Keratinocyte (primary cell): ENCODE measurements around the gene NAALADL2. TPM values are rescaled to one million over a fixed set of nuclear protein-coding genes. Genes with fewer than 3 reads are reported as not detected.

Experiments
- DNase-seq: peaks from one replicate; pipeline ENCODE4 v3.0.0-alpha.2; 2011; ENCODE audit warnings: low read depth, missing footprints, low spot score
- FAIRE-seq: peaks from 2 replicates; lab custom pipeline; 2011; peaks lifted over from hg19 to GRCh38; lab: Jason Lieb, UNC
- H2AFZ ChIP-seq: 2 replicates; pipeline ENCODE4 v1.6.0; 2012; ENCODE audit warnings: low read length, control low read depth, inconsistent platforms; ENCODE audit not compliant: control insufficient read depth
- H3K27ac ChIP-seq: 2 replicates; pipeline ENCODE4 v1.5.1; 2011; ENCODE audit warnings: low read length; ENCODE audit not compliant: control insufficient read depth, insufficient read depth
- H3K27me3 ChIP-seq: 3 replicates; pipeline ENCODE4 v1.6.0; 2011; ENCODE audit warnings: low read length; ENCODE audit not compliant: control insufficient read depth, insufficient read depth; ENCODE audit errors: extremely low read depth
- H3K36me3 ChIP-seq, 2 experiments: 2 replicates in 1 of 2; 3 replicates in 1 of 2; pipeline ENCODE4 v1.5.1; 2011; ENCODE audit warnings: low read length in 2 of 2, mild to moderate bottlenecking in 1 of 2; ENCODE audit not compliant: control insufficient read depth in 2 of 2, insufficient read depth in 2 of 2; ENCODE audit errors: extremely low read depth in 1 of 2
- H3K4me1 ChIP-seq: 3 replicates; pipeline ENCODE4 v1.5.1; 2011; ENCODE audit warnings: low read length; ENCODE audit not compliant: control insufficient read depth, insufficient read depth; ENCODE audit errors: extremely low read depth
- H3K4me2 ChIP-seq: 3 replicates; pipeline ENCODE4 v1.6.0; 2011; ENCODE audit warnings: low read depth, low read length; ENCODE audit not compliant: control insufficient read depth, insufficient read depth; ENCODE audit errors: extremely low read depth
- H3K4me3 ChIP-seq, 3 experiments: fragments of 200-600 bp in 1 of 3; sonication (generic) in 1 of 3; 2 replicates in 2 of 3; 3 replicates in 1 of 3; pipeline ENCODE4 v1.5.1; 2011 to 2016; ENCODE audit warnings: low read length in 3 of 3, mild to moderate bottlenecking in 3 of 3, control low read depth in 2 of 3, inconsistent platforms in 1 of 3, low read depth in 1 of 3, mixed read lengths in 1 of 3, mixed run types in 1 of 3, moderate library complexity in 1 of 3; ENCODE audit not compliant: control insufficient read depth in 2 of 3, insufficient read depth in 2 of 3; ENCODE audit errors: extremely low read depth in 1 of 3
- H3K79me2 ChIP-seq: 2 replicates; pipeline ENCODE4 v1.6.0; 2012; ENCODE audit warnings: low read length; ENCODE audit not compliant: control insufficient read depth, insufficient read depth
- H3K9ac ChIP-seq: 3 replicates; pipeline ENCODE4 v1.6.0; 2011; ENCODE audit warnings: low read length; ENCODE audit not compliant: control insufficient read depth, insufficient read depth; ENCODE audit errors: extremely low read depth
- H3K9me1 ChIP-seq: 3 replicates; pipeline ENCODE4 v1.6.0; 2011; ENCODE audit warnings: low read length; ENCODE audit not compliant: control insufficient read depth, insufficient read depth; ENCODE audit errors: extremely low read depth
- H3K9me3 ChIP-seq: 2 replicates; pipeline ENCODE4 v1.5.1; 2012; ENCODE audit warnings: low read depth, low read length; ENCODE audit not compliant: control insufficient read depth
- H4K20me1 ChIP-seq: 3 replicates; pipeline ENCODE4 v1.6.0; 2011; ENCODE audit warnings: low read length; ENCODE audit not compliant: control insufficient read depth, insufficient read depth; ENCODE audit errors: extremely low read depth
- CTCF ChIP-seq, 3 experiments: IDR thresholded peaks in 1 of 3; conservative IDR thresholded peaks in 1 of 3; optimal IDR thresholded peaks in 1 of 3; 2 replicates in 2 of 3; 3 replicates in 1 of 3; pipeline versions ENCODE3 to v1.5.1; 2011; ENCODE audit warnings: low read length in 3 of 3, mild to moderate bottlenecking in 3 of 3, moderate library complexity in 2 of 3, control low read depth in 1 of 3, inconsistent platforms in 1 of 3; ENCODE audit not compliant: insufficient read depth in 2 of 3; ENCODE audit errors: extremely low read depth in 1 of 3
- EZH2 ChIP-seq: IDR thresholded peaks from one replicate; pipeline ENCODE4 v1.6.1; 2012; ENCODE audit warnings: inconsistent platforms, mild to moderate bottlenecking, low read length, moderate library complexity
- dilution Hi-C: fragments of 300-500 bp; cut with MboI; formaldehyde crosslinking; loops from one replicate; pipeline ENCODE4 v1.7.0; 2020; ENCODE audit warnings: low sequenced_read_pairs; ENCODE audit not compliant: extremely low pct_ligation_motif_present
- polyA plus RNA-seq, 5 experiments: library from polyadenylated mRNA; depleted of rRNA in 3 of 5; stranded (reverse) in 3 of 5; stranded (forward) in 1 of 5; unstranded in 1 of 5; fragments of >200 nt; gene quantifications; 1 replicate in 1 of 5; 2 replicates in 3 of 5; 3 replicates in 1 of 5; pipeline versions ENCODE4 v1.2.1 to v1.2.3, GENCODE V29; 2011 to 2012; ENCODE audit warnings: missing spikeins in 2 of 5, low read depth in 1 of 5, low replicate concordance in 1 of 5

Gene NAALADL2
- polyA plus RNA-seq, 1 donor (not counting 4 experiments of a cell fraction or from before 2014, with no cell fraction given), result 0.75 TPM

GRCh38 chr3:175273573-175273972 lies 414.4 kb downstream of the NAALADL2 start:
- no peak for TF ChIP-seq CTCF (optimal IDR thresholded peaks at IDR 0.05 in 1 of 3, IDR thresholded peaks at IDR 0.05 in 1 of 3, conservative IDR thresholded peaks at IDR 0.05 in 1 of 3; ENCODE audit: extremely low read depth in 1 of 3, insufficient read depth in 2 of 3, low read length in 3 of 3)
- no peak for TF ChIP-seq EZH2
- Histone ChIP-seq H3K9ac (no peak overlapping the region), H4K20me1 (no peaks in the 10 kb centered on the region), H3K9me1 (no peaks in the 10 kb centered on the region), H3K9me3 (no peaks in the 10 kb centered on the region), H3K36me3 (no peaks in the 10 kb centered on the region), H3K79me2 (no peaks in the 10 kb centered on the region), H3K27ac (no peak overlapping the region), H3K27me3 (no peaks in the 10 kb centered on the region), H3K4me3 (no peak overlapping the region), H2AFZ (no peak overlapping the region), H3K4me1 (peaks cover 8% of the 10 kb centered on the region), H3K4me2 (no peak overlapping the region)
- no peak for FAIRE-seq
- no peak for DNase-seq
- dilution Hi-C loops, result no loop called here

GRCh38 chr3:175274056-175274455 lies 414.9 kb downstream of the NAALADL2 start:
- H3K36me3 ChIP-seq, result no peaks in the 10 kb centered on the region
- no peaks in the 10 kb centered on the region for H3K9me3 ChIP-seq
- H3K4me3 ChIP-seq, result no peak overlapping the region
- H2AFZ ChIP-seq, result peak overlapping the region; percentile 59
- H3K27me3 ChIP-seq, result no peaks in the 10 kb centered on the region
- no peak overlapping the region for H3K4me2 ChIP-seq
- H3K79me2 ChIP-seq, result no peaks in the 10 kb centered on the region
- FAIRE-seq, result no peak
- H3K9ac ChIP-seq, result no peak overlapping the region
- H3K27ac ChIP-seq, result no peak overlapping the region
- H3K4me1 ChIP-seq, result peaks cover 8% of the 10 kb centered on the region
- no peaks in the 10 kb centered on the region for H4K20me1 ChIP-seq
- DNase-seq, result no peak
- no peak for TF ChIP-seq EZH2
- no peak for TF ChIP-seq CTCF (optimal IDR thresholded peaks at IDR 0.05 in 1 of 3, IDR thresholded peaks at IDR 0.05 in 1 of 3, conservative IDR thresholded peaks at IDR 0.05 in 1 of 3; ENCODE audit: extremely low read depth in 1 of 3, insufficient read depth in 2 of 3, low read length in 3 of 3)
- dilution Hi-C loops, result no loop called here
- no peaks in the 10 kb centered on the region for H3K9me1 ChIP-seq
